ENCODE results near the gene PCDH18.
"Not testable (repeated sequence)": the region's sequence is repeated elsewhere in the genome, so short reads cannot be mapped to it uniquely, and the experiment has no call there.

Gene PCDH18

GRCh38 chr4:137531986-137532868 is at the start of gene PCDH18:
Gene PCDH18 (minus strand): TSS chr4:137532494. CDS start chr4:137532088, 406 bp downstream.
- DNase-seq (ENCODE audit: low spot score): no peak

DNA sequence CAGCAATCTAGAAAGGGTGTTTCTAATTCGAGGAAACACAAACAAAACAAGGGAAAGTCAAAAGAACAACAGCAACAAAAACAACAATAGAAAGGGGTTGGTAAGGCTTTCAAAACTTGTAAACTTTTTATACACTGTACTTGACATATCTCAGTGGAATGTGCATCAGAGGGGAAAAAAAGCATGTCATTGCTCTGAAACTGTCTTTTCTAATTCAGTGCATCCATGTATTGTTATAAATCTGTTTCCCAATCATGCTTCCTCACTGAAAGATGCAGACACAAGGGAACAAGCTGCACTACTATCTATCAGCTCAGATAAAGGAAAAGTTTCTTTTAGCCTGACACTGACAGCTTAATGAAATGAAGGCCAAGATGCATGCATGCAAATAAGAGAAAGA is 44.2 kb upstream of the PCDH18 start:
- no peak for DNase-seq (ENCODE audit: low spot score)

DNA sequence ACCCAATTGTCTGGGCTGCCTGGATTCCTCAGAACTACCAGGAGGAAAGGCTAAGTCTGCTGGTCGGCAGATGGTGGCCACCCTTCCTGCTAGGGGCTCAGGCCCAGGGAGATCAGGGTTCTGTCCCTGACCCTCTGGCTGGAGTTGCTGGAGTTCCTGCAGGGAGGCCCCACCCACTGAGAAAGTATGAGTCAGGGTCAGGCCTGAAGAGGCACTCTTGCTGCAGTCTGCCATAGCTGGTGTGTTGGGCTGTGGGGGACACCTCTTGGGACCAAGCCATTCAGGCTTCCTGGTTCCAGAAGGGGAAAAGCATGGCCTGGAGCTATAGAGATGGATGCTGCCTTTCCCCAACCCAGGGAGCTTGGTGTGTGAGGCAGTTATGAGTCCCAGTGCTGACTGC is 40.4 kb upstream of the PCDH18 start:
- DNase-seq (ENCODE audit: low spot score): no peak

DNA sequence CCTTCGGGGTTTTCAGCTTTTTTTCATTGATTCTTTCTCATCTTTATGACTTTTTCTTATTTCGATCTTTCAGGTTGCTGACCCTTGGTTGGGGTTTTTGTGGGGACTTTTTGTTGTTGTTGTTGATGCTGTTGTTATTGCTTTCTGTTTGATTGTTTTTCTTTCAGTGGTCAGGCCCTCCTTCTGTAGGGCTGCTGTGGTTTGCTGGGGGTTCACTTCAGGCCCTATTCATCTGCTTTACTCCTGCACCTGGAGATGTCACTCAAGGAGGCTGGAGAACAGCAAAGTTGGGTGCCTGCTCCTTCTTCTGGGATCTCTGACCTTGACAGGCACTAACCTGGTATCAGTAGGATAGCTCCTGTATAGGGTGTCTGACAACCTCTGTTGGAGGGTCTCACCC is 39.9 kb upstream of the PCDH18 start:
- no peak for DNase-seq (ENCODE audit: low spot score)

DNA sequence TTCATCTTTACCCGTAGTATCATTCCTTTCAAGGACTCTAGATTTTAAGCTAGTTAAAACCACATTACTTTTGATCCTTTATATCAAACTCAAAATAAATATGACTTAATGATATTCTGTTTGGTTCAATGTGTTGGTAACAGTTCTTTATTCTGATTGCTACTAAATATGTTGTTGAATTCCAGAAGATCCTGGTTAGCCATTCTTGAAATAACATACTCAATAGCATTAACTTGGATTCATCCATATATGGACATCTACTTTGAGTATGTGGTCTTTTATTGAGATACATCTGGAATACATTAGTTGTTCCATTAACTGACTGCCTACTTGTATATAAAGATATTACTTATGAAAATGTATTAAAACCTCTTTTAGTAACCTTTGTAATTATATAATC is 27.5 kb upstream of the PCDH18 start:
- no peak for DNase-seq (ENCODE audit: low spot score)

DNA sequence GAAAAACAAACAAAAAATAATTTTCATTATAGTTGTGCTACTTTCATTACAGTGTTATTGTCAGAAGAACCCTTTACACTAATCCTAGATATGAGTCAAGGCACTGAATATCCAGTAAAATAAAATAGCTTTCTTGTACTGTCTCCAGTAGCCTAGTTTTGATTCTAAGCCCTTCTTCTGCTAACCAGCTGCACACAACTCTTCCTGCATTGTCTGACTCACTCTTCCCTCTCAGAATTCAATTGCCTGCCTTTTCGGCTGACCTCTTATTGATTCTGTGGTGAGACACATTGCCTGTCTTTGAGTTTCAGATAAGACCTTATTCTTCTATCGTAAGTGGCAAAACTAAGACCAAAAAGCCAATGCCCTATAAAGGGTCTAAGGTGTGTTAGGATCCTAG is 26.7 kb upstream of the PCDH18 start:
- no peak for DNase-seq (ENCODE audit: low spot score)

DNA sequence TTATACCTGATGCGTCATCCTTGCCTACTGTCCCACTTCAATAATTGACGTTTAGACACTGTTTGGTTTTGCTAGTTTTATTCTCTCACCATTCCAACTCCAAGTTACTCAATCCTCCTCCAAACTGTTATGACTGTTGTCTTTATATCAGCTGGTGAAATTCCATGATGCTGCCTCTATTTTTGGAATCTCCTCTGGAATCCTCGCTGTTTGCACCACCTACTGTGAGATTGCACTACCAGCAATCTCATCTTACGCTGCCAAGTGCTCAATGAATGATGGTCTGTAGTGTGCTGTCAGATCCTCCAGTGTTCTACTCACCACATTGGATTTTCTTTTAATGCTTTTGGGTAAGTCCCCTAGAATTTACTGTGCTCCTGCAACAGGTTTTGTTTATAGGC is 13.2 kb upstream of the PCDH18 start:
- DNase-seq (ENCODE audit: low spot score): no peak

GRCh38 chr4:137543648-137544047 is 11.4 kb upstream of the PCDH18 start:
- DNase-seq (ENCODE audit: low spot score): no peak

GRCh38 chr4:137543198-137543597 is 10.9 kb upstream of the PCDH18 start:
- DNase-seq (ENCODE audit: low spot score): no peak

DNA sequence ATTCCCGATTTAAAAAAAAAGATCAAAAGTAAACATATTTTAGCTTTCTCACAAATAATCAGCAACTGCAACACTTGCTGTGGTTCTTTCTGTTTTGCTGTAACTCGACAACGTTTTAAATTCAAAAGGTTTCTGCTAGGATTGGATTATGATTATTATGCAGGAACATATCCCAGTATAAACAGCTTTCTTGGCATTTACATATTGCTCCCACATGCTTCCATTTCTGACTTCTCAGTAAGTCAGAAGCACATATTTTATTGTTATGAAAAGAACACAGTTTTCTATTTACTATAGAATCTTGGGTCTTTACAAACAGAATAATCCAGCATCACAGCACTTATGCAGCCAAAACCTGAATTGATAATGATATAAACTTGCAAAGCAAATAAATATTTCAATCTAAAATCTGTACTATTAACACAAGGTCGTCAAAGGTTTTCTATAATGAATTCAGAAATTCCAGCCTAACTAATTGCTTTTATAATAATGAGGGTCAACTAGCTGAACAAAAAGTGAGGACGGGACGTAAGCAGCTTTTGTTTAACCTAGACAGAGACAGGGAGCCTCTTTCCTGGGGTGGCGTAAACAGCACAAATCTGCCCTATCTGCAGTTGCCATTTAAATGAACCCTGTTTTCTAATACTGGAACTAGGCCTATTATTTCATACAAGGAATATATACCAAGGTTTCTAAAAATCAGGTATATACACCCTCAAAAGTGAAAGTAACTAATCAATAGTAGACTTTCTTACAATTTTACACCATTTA is 9.8 kb upstream of the PCDH18 start:
- no peak for DNase-seq (ENCODE audit: low spot score)

GRCh38 chr4:137541181-137541580 is 8.9 kb upstream of the PCDH18 start:
- no peak for DNase-seq (ENCODE audit: low spot score)

DNA sequence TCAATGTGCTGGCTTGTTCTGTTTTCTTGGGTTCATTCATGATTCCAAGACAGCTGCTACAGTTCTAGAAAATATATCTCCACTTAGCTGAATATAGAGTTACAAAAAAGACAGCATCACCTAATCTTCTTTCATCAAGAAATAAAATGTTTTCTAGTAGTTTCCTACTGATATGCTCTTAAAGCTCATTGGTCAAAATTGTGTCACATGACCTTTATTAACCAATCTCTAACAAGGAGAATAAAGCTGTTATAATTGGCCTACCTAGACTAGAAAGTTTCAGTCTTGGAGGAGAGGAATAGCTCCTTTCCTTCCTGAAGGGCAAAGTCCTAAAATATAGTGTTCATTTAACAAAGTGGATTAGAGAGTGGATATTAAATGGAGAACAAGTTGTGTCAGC is 8.1 kb upstream of the PCDH18 start:
- DNase-seq (ENCODE audit: low spot score): no peak

DNA sequence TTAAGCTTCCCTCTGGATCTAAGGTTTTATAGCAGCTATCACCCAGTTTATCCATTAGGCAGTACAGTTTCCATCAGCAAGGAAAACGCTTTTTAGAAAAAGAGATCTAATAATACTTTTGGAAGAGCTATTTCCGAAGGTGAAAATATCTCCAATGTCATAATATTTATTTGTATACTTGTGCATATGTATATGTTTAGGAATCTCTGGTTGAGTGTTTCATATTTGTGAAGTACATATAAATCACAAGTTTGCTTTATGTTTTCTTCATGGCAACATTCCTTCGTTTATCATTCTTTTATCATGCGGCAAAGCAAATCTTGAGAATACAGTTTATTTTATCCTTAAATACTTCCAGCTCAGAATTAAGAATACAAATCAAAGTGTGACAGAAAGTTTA is 6.2 kb upstream of the PCDH18 start:
- no peak for DNase-seq (ENCODE audit: low spot score)

GRCh38 chr4:137537807-137538206 is 5.5 kb upstream of the PCDH18 start:
- DNase-seq (ENCODE audit: low spot score): not testable (repeated sequence)

GRCh38 chr4:137536789-137537561 is 4.7 kb upstream of the PCDH18 start:
- no peak for DNase-seq (ENCODE audit: low spot score)

DNA sequence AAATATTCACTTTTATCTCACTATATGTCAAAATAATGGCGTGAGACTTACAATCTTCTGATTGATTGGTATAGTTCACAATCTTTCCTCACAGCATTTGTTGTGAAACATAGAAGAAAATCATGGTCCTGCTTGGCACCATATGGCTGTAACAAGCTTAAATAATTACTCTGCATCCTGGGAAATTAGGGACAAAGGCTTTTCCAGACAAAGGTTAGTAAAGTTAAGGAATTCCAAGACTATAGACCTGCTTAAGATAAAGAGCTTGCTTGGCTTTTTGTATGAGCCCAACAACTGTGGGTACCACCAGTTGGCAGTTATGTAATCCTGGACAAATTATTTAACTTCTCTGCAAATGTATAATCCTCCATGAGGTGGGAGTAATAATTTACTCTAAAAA is 3.4 kb upstream of the PCDH18 start:
- DNase-seq (ENCODE audit: low spot score): no peak

DNA sequence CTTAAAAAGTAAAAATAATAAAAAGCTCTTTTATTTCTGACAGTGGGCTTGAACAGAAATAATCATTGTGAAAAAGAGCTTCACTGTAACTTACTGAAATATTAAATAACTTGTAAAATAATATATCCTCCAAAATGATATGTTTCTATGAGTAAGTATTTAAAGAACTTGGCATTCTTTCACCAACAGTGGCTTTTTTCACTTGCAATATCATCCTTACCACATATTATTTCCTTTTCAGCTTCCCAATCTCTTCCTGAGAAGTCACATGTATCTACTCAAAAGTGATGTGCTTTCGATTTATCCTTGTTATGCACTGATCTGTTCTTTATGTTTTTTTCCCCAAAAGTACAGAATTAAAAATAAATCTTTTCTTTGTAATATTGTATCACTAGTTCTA is 2.2 kb upstream of the PCDH18 start:
- DNase-seq (ENCODE audit: low spot score): no peak

DNA sequence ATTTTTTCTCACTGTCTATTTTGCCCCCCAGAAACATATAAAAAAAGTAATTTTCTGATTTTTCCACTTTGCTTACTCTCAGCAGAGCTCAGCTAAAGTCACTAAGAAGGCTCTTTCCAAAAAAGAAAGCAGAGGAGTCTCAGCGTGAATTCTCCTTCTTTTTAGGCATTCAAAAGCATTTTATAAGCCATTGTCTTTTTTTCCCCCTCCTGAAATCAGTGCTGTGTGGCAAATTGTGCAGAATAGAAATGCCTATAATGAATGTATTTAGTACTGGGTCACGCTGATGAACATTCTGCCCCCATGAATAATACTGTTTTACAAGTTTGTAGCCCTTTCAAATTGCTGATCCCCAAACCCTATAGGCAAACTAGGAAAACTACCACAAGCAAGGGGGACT is 1.6 kb upstream of the PCDH18 start:
- no peak for DNase-seq (ENCODE audit: low spot score)

DNA sequence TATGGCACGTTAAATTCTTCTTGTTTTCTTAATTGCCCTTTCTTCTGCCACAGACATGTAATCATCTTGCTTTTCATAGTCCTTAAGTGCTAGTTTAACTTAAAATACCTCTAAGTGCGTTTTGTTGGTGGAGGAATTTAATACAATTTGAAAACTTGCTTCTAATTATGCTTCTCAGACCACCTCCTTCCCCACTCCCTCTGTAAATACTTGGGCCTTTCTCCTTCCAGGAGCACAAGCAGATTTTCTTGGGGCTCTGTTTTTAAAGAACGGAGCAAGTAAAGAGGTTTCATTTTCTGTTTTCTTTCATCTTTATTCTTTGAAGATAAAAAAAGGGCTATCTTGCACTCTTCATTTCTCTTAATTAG is 559 bp upstream of the PCDH18 start:
- DNase-seq (ENCODE audit: low spot score): no peak

DNA sequence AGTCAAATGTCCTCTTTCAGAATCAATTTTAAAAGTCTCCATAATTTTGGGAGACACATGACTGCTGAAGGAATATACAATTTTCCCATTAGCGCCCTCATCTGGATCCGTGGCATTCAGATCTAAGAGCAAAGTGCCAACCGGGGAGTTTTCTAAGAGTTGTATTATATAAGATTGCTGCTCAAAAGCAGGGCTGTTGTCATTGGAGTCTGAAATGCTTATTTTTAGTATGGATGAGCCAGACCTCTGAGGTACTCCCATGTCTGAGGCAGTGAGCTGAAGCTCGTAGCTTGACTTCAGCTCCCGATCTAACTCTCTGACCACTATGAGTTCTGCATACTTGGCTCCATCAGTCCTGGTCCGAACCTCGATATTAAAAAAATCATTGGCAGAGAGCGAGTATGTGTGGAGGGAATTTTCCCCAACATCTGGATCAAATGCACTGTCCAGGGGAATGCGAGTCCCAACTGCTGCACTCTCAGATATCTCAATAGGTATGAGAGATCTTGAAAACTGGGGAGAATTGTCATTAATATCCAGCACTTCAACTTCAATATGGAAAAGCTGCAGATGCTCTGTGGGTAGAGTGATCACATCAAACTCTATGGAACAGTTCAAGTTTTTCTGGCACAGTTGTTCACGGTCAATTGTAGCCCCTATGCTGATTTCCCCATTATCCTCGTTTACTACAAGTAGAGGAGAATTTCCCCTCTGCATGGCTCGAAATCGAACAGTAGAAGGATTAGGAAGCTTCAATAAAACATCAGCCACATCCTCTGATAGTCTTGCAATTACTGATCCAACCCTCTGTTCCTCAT is 917 bp downstream of the PCDH18 start:
- no peak for DNase-seq (ENCODE audit: low spot score)

DNA sequence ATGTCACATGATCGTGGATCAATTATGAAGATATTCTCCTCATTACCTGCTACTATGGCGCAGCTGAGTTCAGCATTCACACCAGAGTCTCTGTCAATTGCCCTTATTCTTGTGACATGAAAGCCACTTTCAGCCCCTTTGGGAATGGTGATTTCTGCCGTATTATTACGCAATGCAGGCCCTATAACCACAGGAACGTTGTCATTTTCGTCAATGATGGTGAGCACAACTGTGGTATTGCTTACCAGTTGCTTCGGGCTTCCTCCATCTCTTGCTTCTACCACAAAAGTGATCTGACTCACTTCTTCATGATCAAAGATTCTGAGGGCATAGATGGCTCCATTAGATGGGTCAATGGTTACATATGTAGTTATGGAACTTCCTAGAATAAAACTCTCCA is 2.1 kb downstream of the PCDH18 start:
- no peak for DNase-seq (ENCODE audit: low spot score)

DNA sequence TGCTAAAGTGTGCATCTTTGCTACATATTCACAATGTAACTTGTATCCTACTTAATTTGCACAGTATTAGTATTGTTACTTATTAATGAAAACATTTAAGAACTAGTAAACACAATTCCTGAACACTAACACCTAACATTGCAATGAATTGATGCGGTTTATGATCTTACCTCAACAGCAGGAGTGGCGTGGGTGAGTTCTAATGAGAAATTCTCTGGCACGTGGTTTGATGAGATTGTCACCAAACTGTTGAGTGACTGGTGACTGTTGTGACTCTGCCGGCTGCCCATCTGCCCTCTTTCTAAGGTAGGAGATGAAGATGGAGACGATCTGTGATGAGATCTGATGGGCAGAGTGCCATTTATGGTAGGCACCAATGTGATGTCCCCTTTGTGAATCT is 2.9 kb downstream of the PCDH18 start:
- no peak for DNase-seq (ENCODE audit: low spot score)
